Measurements from ENCODE around the gene SLC36A3. TPM values are rescaled to one million over a fixed set of nuclear protein-coding genes. Genes with fewer than 3 reads are reported as not detected.
A peak's percentile ranks its signal among the peaks of the same experiment; 100 is the strongest.

Gene SLC36A3
- total and polyA plus RNA-seq, 2 of the 8 experiments (the other 6 are each of a cell fraction or from before 2014, with no cell fraction given), result not detected

DNA sequence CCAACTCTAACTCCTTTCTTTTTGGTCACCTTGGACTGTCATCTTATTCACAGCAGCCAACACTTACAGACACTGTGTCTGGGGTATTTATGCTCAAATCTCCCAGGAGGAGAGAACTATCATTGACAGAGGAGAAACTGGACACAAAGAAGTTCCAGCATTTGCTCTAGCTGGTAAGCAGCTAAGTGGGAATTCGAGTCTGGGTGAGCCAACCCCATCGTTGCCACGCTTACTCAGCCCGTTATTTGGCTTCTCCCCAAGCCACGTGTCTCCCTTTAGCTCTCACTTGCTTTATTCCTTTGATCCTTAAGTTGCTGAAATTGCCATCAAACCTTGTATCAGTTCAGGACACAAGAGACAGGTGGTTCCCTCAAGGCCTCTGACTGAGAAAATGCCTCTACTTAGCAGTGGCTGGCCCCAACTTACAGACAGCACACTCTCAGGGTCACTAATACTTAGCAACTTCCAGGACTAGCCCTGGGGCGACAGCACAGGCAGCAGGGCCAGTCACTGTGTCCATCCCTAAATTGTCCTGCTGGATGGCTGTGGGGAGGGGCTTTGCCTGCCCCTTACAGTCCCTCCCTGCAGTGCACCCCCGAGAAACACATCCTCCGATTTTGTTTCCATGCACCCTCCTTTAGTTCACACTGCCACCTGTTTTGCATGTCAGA lies 42.4 kb upstream of the SLC36A3 start:
- Histone ChIP-seq H4K91ac (replicated peaks; ENCODE audit: insufficient read length, low read length) (no peak overlapping the region), H3K27ac (ENCODE audit: low read depth, low read length) (no peak overlapping the region), H3K79me1 (ENCODE audit: low read depth, low read length) (no peaks in the 10 kb centered on the region), H3K23me2 (ENCODE audit: low read depth, low read length) (no peaks in the 10 kb centered on the region), H3K18ac (ENCODE audit: extremely low read depth, low read length) (no peak overlapping the region), H4K5ac (ENCODE audit: insufficient read length, low read depth, low read length) (no peak overlapping the region), H2BK15ac (ENCODE audit: low read length) (no peak overlapping the region; the same call in 1 of the 2 replicates), H3K4ac (replicated peaks; ENCODE audit: insufficient read length, low read depth, low read length) (no peak overlapping the region), H3K9ac (replicated peaks in 1 of 4; ENCODE audit: extremely low read depth in 1 of 4, low read depth in 3 of 4, low read length in 3 of 4) (no peak overlapping the region), H3K14ac (ENCODE audit: insufficient read length) (no peak overlapping the region), H3K79me2 (ENCODE audit: control insufficient read depth in 1 of 2, insufficient read depth in 2 of 2, low read length in 2 of 2) (no peaks in the 10 kb centered on the region), H3K9me3 (ENCODE audit: insufficient read depth in 2 of 2, low read depth in 1 of 2, low read length in 1 of 2) (no peaks in the 10 kb centered on the region), H4K8ac (ENCODE audit: extremely low read depth, insufficient read depth, low read length) (no peak overlapping the region), H2AFZ (ENCODE audit: low read length) (no peak overlapping the region), H3K23ac (ENCODE audit: insufficient read length) (no peak overlapping the region), H3K27me3 (replicated peaks in 1 of 4; ENCODE audit: control insufficient read depth in 3 of 4, extremely low read depth in 1 of 4, insufficient read depth in 3 of 4, low read length in 3 of 4) (peaks cover 1 to 20% (median 13%) of the 10 kb centered on the region in 4 experiments; a peak in 6 of 7 replicates), H3K4me3 (ENCODE audit: extremely low read depth in 1 of 4, insufficient read depth in 2 of 4, low read depth in 3 of 4, low read length in 4 of 4) (peak overlapping the region in 1 of 4 experiments; percentile 15; a peak in 1 of 8 replicates), H2BK5ac (ENCODE audit: low read depth, low read length) (no peak overlapping the region), H3K4me2 (ENCODE audit: insufficient read depth in 1 of 2, low read depth in 2 of 2, low read length in 2 of 2) (peak overlapping the region; percentile 21 to 29; a peak in 2 of 4 replicates), H4K20me1 (replicated peaks in 1 of 2; ENCODE audit: control insufficient read depth in 1 of 2, insufficient read depth in 2 of 2, low read length in 2 of 2) (no peaks in the 10 kb centered on the region), H3K4me1 (replicated peaks in 1 of 4; ENCODE audit: control insufficient read depth in 3 of 4, insufficient read depth in 4 of 4, low read length in 3 of 4) (peaks cover 4 to 22% (median 18%) of the 10 kb centered on the region in 4 experiments; a peak in 5 of 7 replicates), H3K56ac (replicated peaks; ENCODE audit: insufficient read length, low read depth, low read length) (no peak overlapping the region), H2BK120ac (replicated peaks; ENCODE audit: low read depth, low read length) (no peak overlapping the region), H2AK5ac (ENCODE audit: low read depth, low read length) (no peak overlapping the region), H3K36me3 (ENCODE audit: control insufficient read depth in 2 of 4, insufficient read depth in 4 of 4, low read length in 3 of 4) (no peaks in the 10 kb centered on the region), H2BK20ac (ENCODE audit: low read length) (no peak overlapping the region), H2BK12ac (ENCODE audit: low read depth, low read length) (no peak overlapping the region)
- TF ChIP-seq NANOG (IDR thresholded peaks at IDR 0.05; ENCODE audit: insufficient read depth, low read depth, low read length, poor library complexity, severe bottlenecking) (no peak), KDM5A (IDR thresholded peaks at IDR 0.05; ENCODE audit: low read length) (no peak), KDM1A (IDR thresholded peaks at IDR 0.05; ENCODE audit: borderline replicate concordance, low read length) (0 out of 2 replicates have a peak, but pooled peaks have one; percentile 19), HDAC2 (IDR thresholded peaks at IDR 0.05; ENCODE audit: borderline replicate concordance in 1 of 2, low read depth in 2 of 2, low read length in 2 of 2) (no peak), PHF8 (conservative IDR thresholded peaks at IDR 0.05; ENCODE audit: low read depth, low read length) (no peak)
- CTCF ChIA-PET (ENCODE audit: partially characterized antibody), result interaction anchor here (1.0 to 1.7 kb wide), 5 partner anchors 11 to 178 kb away, joined by 3 to 7 read pairs (median 4); no protein-coding TSS in a partner anchor
- DNase-seq (ENCODE audit: low read depth in 1 of 2, low spot score in 2 of 2), result no peak
- POLR2A ChIA-PET (ENCODE audit: partially characterized antibody), result no interaction called here
- FAIRE-seq, result no peak
- 69% methylated on average over 8 of the region's 8 CpGs; no CpG with 5 or more reads in 1 of the 2 experiments for WGBS, 2 experiments (ENCODE audit: extremely low coverage in 1 of 2, insufficient coverage in 1 of 2, insufficient read length in 1 of 2, insufficient replicate concordance in 2 of 2, low coverage in 1 of 2, low lambda C conversion rate in 2 of 2, missing lambda C conversion rate in 1 of 2)

Measured in H1 (cell line).